ENCODE data around the gene ARL15.

ARL15 gene

DNA sequence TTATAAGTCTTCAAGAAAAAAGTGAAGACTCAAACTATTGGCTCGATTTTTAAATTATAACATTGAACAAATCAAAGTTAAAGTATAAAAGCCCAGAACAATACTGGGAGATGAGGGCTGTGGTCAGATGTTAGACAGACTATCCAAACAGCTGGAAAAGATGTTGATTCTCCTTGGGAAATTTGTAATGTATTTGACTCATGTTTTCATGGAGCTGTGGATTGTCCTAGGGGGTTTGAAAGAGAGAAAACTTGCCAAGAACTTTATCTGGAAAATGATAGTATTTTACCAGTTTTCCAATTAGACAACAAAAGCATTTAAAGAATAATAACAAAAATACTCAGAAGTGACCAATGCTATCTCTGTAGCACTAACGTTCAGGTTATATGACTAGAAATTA, 339.2 kb downstream of the ARL15 start:
- H3K9ac ChIP-seq (ENCODE audit: low read depth, low read length, poor library complexity, severe bottlenecking): no peak overlapping the region
- H4K20me1 ChIP-seq (ENCODE audit: insufficient read depth, low read length, poor library complexity, severe bottlenecking): no peaks in the 10 kb centered on the region
- H3K4me2 ChIP-seq (ENCODE audit: low read depth, low read length, poor library complexity, severe bottlenecking): no peak overlapping the region
- no peaks in the 10 kb centered on the region for H3K9me3 ChIP-seq (ENCODE audit: insufficient read depth, low read depth, low read length)
- no peaks in the 10 kb centered on the region for H3K9me2 ChIP-seq (replicated peaks; ENCODE audit: low read depth, low read length)
- H3K4me3 ChIP-seq (ENCODE audit: low read length, poor library complexity, severe bottlenecking): no peak overlapping the region
- no peaks in the 10 kb centered on the region for H3K36me3 ChIP-seq (ENCODE audit: insufficient read depth, low read length)
- H3F3A ChIP-seq (ENCODE audit: low read depth): no peaks in the 10 kb centered on the region
- no peaks in the 10 kb centered on the region for H3K27me3 ChIP-seq (ENCODE audit: insufficient read depth, low read length, poor library complexity, severe bottlenecking)
- H3K79me2 ChIP-seq (ENCODE audit: insufficient read depth, low read length): no peaks in the 10 kb centered on the region
- no peak overlapping the region for H2AFZ ChIP-seq (ENCODE audit: low read length)
- TF ChIP-seq, protein P1, sequence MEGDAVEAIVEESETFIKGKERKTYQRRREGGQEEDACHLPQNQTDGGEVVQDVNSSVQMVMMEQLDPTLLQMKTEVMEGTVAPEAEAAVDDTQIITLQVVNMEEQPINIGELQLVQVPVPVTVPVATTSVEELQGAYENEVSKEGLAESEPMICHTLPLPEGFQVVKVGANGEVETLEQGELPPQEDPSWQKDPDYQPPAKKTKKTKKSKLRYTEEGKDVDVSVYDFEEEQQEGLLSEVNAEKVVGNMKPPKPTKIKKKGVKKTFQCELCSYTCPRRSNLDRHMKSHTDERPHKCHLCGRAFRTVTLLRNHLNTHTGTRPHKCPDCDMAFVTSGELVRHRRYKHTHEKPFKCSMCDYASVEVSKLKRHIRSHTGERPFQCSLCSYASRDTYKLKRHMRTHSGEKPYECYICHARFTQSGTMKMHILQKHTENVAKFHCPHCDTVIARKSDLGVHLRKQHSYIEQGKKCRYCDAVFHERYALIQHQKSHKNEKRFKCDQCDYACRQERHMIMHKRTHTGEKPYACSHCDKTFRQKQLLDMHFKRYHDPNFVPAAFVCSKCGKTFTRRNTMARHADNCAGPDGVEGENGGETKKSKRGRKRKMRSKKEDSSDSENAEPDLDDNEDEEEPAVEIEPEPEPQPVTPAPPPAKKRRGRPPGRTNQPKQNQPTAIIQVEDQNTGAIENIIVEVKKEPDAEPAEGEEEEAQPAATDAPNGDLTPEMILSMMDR (conservative IDR thresholded peaks at IDR 0.05; ENCODE audit: low read length): no peak
- no peak for TF ChIP-seq EZH2phosphoT487 (IDR thresholded peaks at IDR 0.05; ENCODE audit: borderline replicate concordance)
- no peaks in the 10 kb centered on the region for H3K4me1 ChIP-seq (ENCODE audit: insufficient read depth, low read length, poor library complexity, severe bottlenecking)

DNA sequence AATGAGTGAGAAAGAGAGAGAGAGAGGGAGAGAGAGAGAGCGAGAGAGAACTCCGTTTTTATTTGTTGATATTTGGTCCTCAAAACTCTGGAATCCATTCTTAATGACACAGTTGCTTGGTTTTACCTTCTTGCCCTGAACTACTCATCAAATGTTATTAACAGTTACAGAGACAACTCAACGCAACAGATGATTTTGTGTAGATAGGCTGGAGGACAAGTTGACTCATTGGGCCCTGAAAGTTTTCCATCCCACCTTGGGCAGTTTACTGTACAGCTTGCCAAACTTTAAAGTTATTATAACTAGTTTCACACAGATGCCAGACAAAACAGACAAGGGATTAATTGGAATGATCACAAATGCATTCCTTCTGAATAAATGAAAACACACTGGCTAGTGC, 339.9 kb downstream of the ARL15 start:
- H3F3A ChIP-seq (ENCODE audit: low read depth): no peaks in the 10 kb centered on the region
- H3K4me1 ChIP-seq (ENCODE audit: insufficient read depth, low read length, poor library complexity, severe bottlenecking): no peaks in the 10 kb centered on the region
- H3K27me3 ChIP-seq (ENCODE audit: insufficient read depth, low read length, poor library complexity, severe bottlenecking): no peaks in the 10 kb centered on the region
- H3K36me3 ChIP-seq (ENCODE audit: insufficient read depth, low read length): no peaks in the 10 kb centered on the region
- no peaks in the 10 kb centered on the region for H3K79me2 ChIP-seq (ENCODE audit: insufficient read depth, low read length)
- no peaks in the 10 kb centered on the region for H3K9me2 ChIP-seq (replicated peaks; ENCODE audit: low read depth, low read length)
- H3K4me2 ChIP-seq (ENCODE audit: low read depth, low read length, poor library complexity, severe bottlenecking): no peak overlapping the region
- H3K4me3 ChIP-seq (ENCODE audit: low read length, poor library complexity, severe bottlenecking): no peak overlapping the region
- no peaks in the 10 kb centered on the region for H4K20me1 ChIP-seq (ENCODE audit: insufficient read depth, low read length, poor library complexity, severe bottlenecking)
- no peak for TF ChIP-seq EZH2phosphoT487 (IDR thresholded peaks at IDR 0.05; ENCODE audit: borderline replicate concordance)
- TF ChIP-seq, protein P1 (conservative IDR thresholded peaks at IDR 0.05; ENCODE audit: low read length): no peak
- no peak overlapping the region for H3K9ac ChIP-seq (ENCODE audit: low read depth, low read length, poor library complexity, severe bottlenecking)
- no peak overlapping the region for H2AFZ ChIP-seq (ENCODE audit: low read length)
- no peaks in the 10 kb centered on the region for H3K9me3 ChIP-seq (ENCODE audit: insufficient read depth, low read depth, low read length)

DNA sequence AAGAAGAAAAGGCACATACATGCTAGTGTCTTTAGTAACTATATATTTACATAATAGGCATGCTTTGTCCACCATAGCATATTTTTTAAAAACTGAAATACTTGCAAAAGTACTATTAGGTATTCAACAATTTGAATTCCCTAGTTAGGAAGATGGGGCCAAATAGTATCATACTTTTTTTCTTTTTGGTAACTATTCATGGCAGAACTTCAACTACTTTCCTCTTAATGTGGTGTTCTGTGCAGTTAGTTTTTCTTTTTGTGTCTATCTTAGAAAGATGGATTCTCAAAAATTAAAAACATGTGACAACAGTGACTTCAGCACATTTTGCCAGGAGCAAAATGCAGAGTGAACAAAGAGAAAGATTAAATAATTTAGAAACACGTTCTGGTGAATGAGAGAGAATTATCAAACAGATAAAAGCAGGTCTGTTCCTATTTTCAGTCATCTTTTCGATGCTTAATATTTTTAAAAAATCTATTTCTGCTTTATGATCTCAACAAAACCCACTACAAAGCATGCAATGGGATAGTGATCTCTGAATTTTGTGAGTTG, 341.1 kb downstream of the ARL15 start:
- no peaks in the 10 kb centered on the region for H3K9me3 ChIP-seq (ENCODE audit: insufficient read depth, low read depth, low read length)
- no peaks in the 10 kb centered on the region for H3K79me2 ChIP-seq (ENCODE audit: insufficient read depth, low read length)
- no peaks in the 10 kb centered on the region for H3K4me1 ChIP-seq (ENCODE audit: insufficient read depth, low read length, poor library complexity, severe bottlenecking)
- no peak overlapping the region for H3K9ac ChIP-seq (ENCODE audit: low read depth, low read length, poor library complexity, severe bottlenecking)
- H2AFZ ChIP-seq (ENCODE audit: low read length): no peak overlapping the region
- H3K27me3 ChIP-seq (ENCODE audit: insufficient read depth, low read length, poor library complexity, severe bottlenecking): no peaks in the 10 kb centered on the region
- H3K9me2 ChIP-seq (replicated peaks; ENCODE audit: low read depth, low read length): no peaks in the 10 kb centered on the region
- no peaks in the 10 kb centered on the region for H4K20me1 ChIP-seq (ENCODE audit: insufficient read depth, low read length, poor library complexity, severe bottlenecking)
- H3F3A ChIP-seq (ENCODE audit: low read depth): no peaks in the 10 kb centered on the region
- no peaks in the 10 kb centered on the region for H3K36me3 ChIP-seq (ENCODE audit: insufficient read depth, low read length)
- TF ChIP-seq EZH2phosphoT487 (IDR thresholded peaks at IDR 0.05; ENCODE audit: borderline replicate concordance): no peak
- TF ChIP-seq, protein P1 (conservative IDR thresholded peaks at IDR 0.05; ENCODE audit: low read length): no peak
- no peak overlapping the region for H3K4me2 ChIP-seq (ENCODE audit: low read depth, low read length, poor library complexity, severe bottlenecking)
- no peak overlapping the region for H3K4me3 ChIP-seq (ENCODE audit: low read length, poor library complexity, severe bottlenecking)

Measured in Loucy (cell line).